Activated CD4-positive, alpha-beta T cell treated with anti-CD3 and anti-CD28 coated beads, Interleukin-2, amount 10 ng/mL, durations not matched to agents 7 days and 5 days (primary cell): ENCODE results near the gene CD96. TPM values are rescaled to one million over a fixed set of nuclear protein-coding genes. Genes with fewer than 3 reads are reported as not detected.
A peak's percentile ranks its signal among the peaks of the same experiment; 100 is the strongest.
"Not testable (repeated sequence)": the region's sequence is repeated elsewhere in the genome, so short reads cannot be mapped to it uniquely, and the experiment has no call there.

Experiments used
- CTCF ChIA-PET: fragments of 350-600 bp; sonication (Branson Sonifier 250); formaldehyde crosslinking; loops from one replicate; lab custom pipeline; 2021; ENCODE audit warnings: antibody characterized with exemption; lab: Charles Lee
- POLR2A ChIA-PET: fragments of 350-600 bp; sonication (Branson Sonifier 250); formaldehyde crosslinking; loops from one replicate; lab custom pipeline; 2021; ENCODE audit warnings: antibody characterized with exemption; lab: Charles Lee
- DNase-seq: peaks from one replicate; pipeline ENCODE4 v3.0.0-alpha.2; 2020
- H3K27ac Mint-ChIP-seq: one replicate; pipeline ENCODE4 v1.8.0; 2021; ENCODE audit warnings: mild to moderate bottlenecking, moderate library complexity, mixed read lengths
- H3K27me3 Mint-ChIP-seq: one replicate; pipeline ENCODE4 v1.8.0; 2021; ENCODE audit warnings: mixed read lengths
- H3K36me3 Mint-ChIP-seq: one replicate; pipeline ENCODE4 v1.8.0; 2021; ENCODE audit warnings: low read depth, mixed read lengths
- H3K4me1 Mint-ChIP-seq: one replicate; pipeline ENCODE4 v1.8.0; 2021; ENCODE audit warnings: mixed read lengths
- H3K4me3 Mint-ChIP-seq: one replicate; pipeline ENCODE4 v1.8.0; 2021; ENCODE audit warnings: mild to moderate bottlenecking, moderate library complexity, mixed read lengths
- H3K9me3 Mint-ChIP-seq: one replicate; pipeline ENCODE4 v1.8.0; 2021; ENCODE audit warnings: mixed read lengths
- total RNA-seq, 2 experiments: library from RNA; stranded (reverse); gene quantifications; one replicate each; pipeline ENCODE4 v1.2.3, GENCODE V29; 2021

Gene CD96
- total RNA-seq, 2 experiments from 2014 or later = 271 to 307 TPM

GRCh38 chr3:111538681-111539083, 3.3 kb upstream of the CD96 start:
- Mint-ChIP-seq H3K4me3 (peak overlapping the region; percentile 63), H3K36me3 (peaks cover 25% of the 10 kb centered on the region), H3K9me3 (peaks cover 7% of the 10 kb centered on the region), H3K27ac (peak overlapping the region; percentile 99), H3K27me3 (no peaks in the 10 kb centered on the region), H3K4me1 (peaks cover 49% of the 10 kb centered on the region)
- POLR2A ChIA-PET = no interaction called here
- DNase-seq = no peak
- CTCF ChIA-PET = interaction anchor here (1.0 to 1.3 kb wide), 3 partner anchors 21 to 194 kb away, joined by 3 read pairs; no protein-coding TSS in a partner anchor

GRCh38 chr3:111539351-111540331, 2.4 kb upstream of the CD96 start:
- no peaks in the 10 kb centered on the region for H3K27me3 Mint-ChIP-seq
- ChIA-PET CTCF (interaction anchor here (1.0 to 1.3 kb wide), 3 partner anchors 22 to 195 kb away, joined by 3 read pairs; no protein-coding TSS in a partner anchor), POLR2A (no interaction called here)
- peaks cover 34% of the 10 kb centered on the region for H3K36me3 Mint-ChIP-seq
- peak; percentile 76 for DNase-seq
- peak overlapping the region; percentile 63 for H3K4me3 Mint-ChIP-seq
- peak overlapping the region; percentile 99 for H3K27ac Mint-ChIP-seq
- H3K9me3 Mint-ChIP-seq = peaks cover 7% of the 10 kb centered on the region
- peaks cover 58% of the 10 kb centered on the region for H3K4me1 Mint-ChIP-seq

DNA sequence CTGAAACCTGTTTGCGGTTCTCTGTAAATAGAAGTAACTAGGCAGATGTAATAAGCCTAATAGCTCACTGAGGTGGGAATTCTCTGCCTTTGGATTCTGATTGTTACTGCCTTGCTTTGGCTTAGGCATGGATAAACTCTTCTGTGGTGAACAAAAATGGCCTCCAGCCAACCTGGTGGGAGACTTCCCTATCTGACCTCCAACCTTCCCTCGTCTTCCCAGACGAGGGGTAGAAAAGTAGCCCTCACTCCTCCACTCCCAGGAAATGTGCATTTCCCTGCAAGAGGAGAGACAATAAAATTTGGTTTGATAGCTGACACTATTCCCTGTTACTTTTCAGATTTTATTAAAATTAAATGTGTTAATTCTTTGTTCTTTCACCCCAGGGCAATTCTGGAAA, 606 bp upstream of the CD96 start:
- DNase-seq = no peak
- Mint-ChIP-seq H3K4me1 (peaks cover 73% of the 10 kb centered on the region), H3K27ac (peak overlapping the region; percentile 99), H3K27me3 (no peaks in the 10 kb centered on the region), H3K4me3 (no peak overlapping the region), H3K36me3 (peaks cover 52% of the 10 kb centered on the region), H3K9me3 (peaks cover 5% of the 10 kb centered on the region)
- POLR2A ChIA-PET = no interaction called here
- CTCF ChIA-PET = interaction anchor here (0.6 to 1.8 kb wide), 2 partner anchors 76 to 335 kb away, joined by 3 to 6 read pairs; no protein-coding TSS in a partner anchor

GRCh38 chr3:111542611-111543300, 759 bp downstream of the CD96 start:
- Mint-ChIP-seq H3K9me3 (peaks cover 3% of the 10 kb centered on the region), H3K4me1 (peaks cover 76% of the 10 kb centered on the region), H3K36me3 (peaks cover 55% of the 10 kb centered on the region), H3K4me3 (no peak overlapping the region), H3K27ac (peak overlapping the region; percentile 99), H3K27me3 (no peaks in the 10 kb centered on the region)
- DNase-seq = no peak
- POLR2A ChIA-PET = no interaction called here
- CTCF ChIA-PET = interaction anchor here (0.6 to 0.9 kb wide), 3 partner anchors 10 to 81 kb away, joined by 3 read pairs; no protein-coding TSS in a partner anchor

GRCh38 chr3:111545349-111545748, 3.4 kb downstream of the CD96 start:
- DNase-seq = no peak
- Mint-ChIP-seq H3K4me1 (peaks cover 53% of the 10 kb centered on the region), H3K27me3 (no peaks in the 10 kb centered on the region), H3K36me3 (peaks cover 50% of the 10 kb centered on the region), H3K4me3 (no peak overlapping the region), H3K27ac (peak overlapping the region; percentile 99), H3K9me3 (no peaks in the 10 kb centered on the region)
- ChIA-PET POLR2A (interaction anchor here (0.7 kb wide), 1 partner anchor 473 kb away, joined by 3 read pairs; no protein-coding TSS in a partner anchor), CTCF (interaction anchor here (0.6 to 2.0 kb wide), 5 partner anchors 42 to 1109 kb away, joined by 3 to 7 read pairs (median 3); no protein-coding TSS in a partner anchor)

DNA sequence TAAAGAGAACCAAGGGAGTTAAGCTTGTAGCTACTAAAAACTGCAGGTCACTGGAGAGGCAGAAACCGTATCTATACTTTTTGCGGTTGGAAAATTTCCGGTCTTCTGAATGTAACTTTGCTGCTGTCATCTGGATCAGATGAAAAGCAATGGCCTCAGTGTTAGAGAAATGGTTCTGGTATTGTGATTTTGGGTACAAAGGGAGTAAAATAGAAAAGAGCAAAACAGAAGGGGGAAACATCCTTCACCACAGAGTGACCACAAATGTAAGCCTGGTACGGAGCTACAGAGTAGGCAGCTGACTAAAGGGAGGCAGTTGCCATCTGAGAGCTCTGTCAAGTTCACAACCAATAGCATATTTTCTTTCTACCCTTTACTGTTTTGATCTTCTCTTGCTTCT, 5.6 kb downstream of the CD96 start:
- no peaks in the 10 kb centered on the region for H3K27me3 Mint-ChIP-seq
- peaks cover 36% of the 10 kb centered on the region for H3K4me1 Mint-ChIP-seq
- ChIA-PET CTCF (interaction anchor here (0.9 to 1.7 kb wide), 5 partner anchors 31 to 240 kb away, joined by 3 to 9 read pairs (median 3); partner anchors contain the start of gene ZBED2), POLR2A (interaction anchor here (0.8 to 1.3 kb wide), 2 partner anchors 55 to 69 kb away, joined by 5 read pairs; no protein-coding TSS in a partner anchor)
- H3K9me3 Mint-ChIP-seq = peaks cover 2% of the 10 kb centered on the region
- peaks cover 42% of the 10 kb centered on the region for H3K36me3 Mint-ChIP-seq
- peak; percentile 82 for DNase-seq
- H3K4me3 Mint-ChIP-seq = no peak overlapping the region
- H3K27ac Mint-ChIP-seq = no peak overlapping the region

GRCh38 chr3:111548092-111548491, 6.1 kb downstream of the CD96 start:
- no peak overlapping the region for H3K4me3 Mint-ChIP-seq
- H3K27ac Mint-ChIP-seq = no peak overlapping the region
- ChIA-PET CTCF (interaction anchor here (0.9 to 1.7 kb wide), 5 partner anchors 30 to 240 kb away, joined by 3 to 9 read pairs (median 3); partner anchors contain the start of gene ZBED2), POLR2A (interaction anchor here (1.3 kb wide), 1 partner anchor 68 kb away, joined by 5 read pairs; no protein-coding TSS in a partner anchor)
- H3K36me3 Mint-ChIP-seq = peaks cover 39% of the 10 kb centered on the region
- H3K4me1 Mint-ChIP-seq = peaks cover 36% of the 10 kb centered on the region
- H3K9me3 Mint-ChIP-seq = peaks cover 2% of the 10 kb centered on the region
- H3K27me3 Mint-ChIP-seq = no peaks in the 10 kb centered on the region
- DNase-seq = no peak

- DNase-seq = no peak
- no peak overlapping the region for H3K27ac Mint-ChIP-seq
- CTCF ChIA-PET = interaction anchor here (0.6 to 1.7 kb wide), 2 partner anchors 55 to 68 kb away, joined by 4 to 9 read pairs; no protein-coding TSS in a partner anchor
- peaks cover 38% of the 10 kb centered on the region for H3K4me1 Mint-ChIP-seq
- H3K4me3 Mint-ChIP-seq = no peak overlapping the region
- H3K36me3 Mint-ChIP-seq = peaks cover 41% of the 10 kb centered on the region
- POLR2A ChIA-PET = no interaction called here
- H3K27me3 Mint-ChIP-seq = no peaks in the 10 kb centered on the region
- peaks cover 2% of the 10 kb centered on the region for H3K9me3 Mint-ChIP-seq
These were observed 6.8 kb downstream of the CD96 start for GRCh38 chr3:111548756-111549155.

DNA sequence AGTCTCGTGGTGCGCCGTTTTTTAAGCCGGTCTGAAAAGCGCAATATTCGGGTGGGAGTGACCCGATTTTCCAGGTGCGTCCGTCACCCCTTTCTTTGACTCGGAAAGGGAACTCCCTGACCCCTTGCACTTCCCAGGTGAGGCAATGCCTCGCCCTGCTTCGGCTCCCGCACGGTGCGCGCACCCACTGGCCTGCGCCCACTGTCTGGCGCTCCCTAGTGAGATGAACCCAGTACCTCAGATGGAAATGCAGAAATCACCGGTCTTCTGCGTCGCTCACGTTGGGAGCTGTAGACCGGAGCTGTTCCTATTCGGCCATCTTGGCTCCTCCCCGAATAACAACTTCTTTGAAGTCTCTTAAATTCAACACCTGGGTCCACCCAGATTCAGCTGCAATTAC, 19.9 kb downstream of the CD96 start:
- H3K9me3 Mint-ChIP-seq, H3K27me3 Mint-ChIP-seq, H3K4me3 Mint-ChIP-seq, CTCF ChIA-PET, DNase-seq, H3K27ac Mint-ChIP-seq, POLR2A ChIA-PET: not testable (repeated sequence)
- Mint-ChIP-seq H3K4me1 (peaks cover 28% of the 10 kb centered on the region), H3K36me3 (peaks cover 27% of the 10 kb centered on the region)

DNA sequence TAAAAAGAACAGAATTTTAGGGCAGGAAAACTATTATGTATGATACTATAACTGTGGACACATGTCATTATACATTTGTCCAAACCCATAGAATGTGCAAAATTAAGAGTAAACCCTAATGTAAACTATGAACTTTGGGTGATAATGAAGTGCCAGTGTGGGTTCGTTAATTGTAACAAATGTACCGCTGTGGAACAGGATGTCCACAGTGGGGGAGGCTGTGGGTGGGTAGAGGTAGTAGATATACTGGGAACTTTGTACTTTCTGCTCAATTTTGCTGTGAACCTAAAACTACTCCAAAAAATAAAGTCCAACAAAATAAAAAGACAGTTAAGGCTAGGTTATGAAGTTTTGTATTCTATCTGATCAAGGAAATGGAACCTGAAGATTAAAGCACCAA, 24.8 kb downstream of the CD96 start:
- Mint-ChIP-seq H3K27me3 (no peaks in the 10 kb centered on the region), H3K9me3 (no peaks in the 10 kb centered on the region), H3K4me1 (peaks cover 54% of the 10 kb centered on the region), H3K4me3 (no peak overlapping the region), H3K27ac (peak overlapping the region; percentile 14), H3K36me3 (peaks cover 65% of the 10 kb centered on the region)
- ChIA-PET POLR2A (no interaction called here), CTCF (interaction anchor here (0.7 kb wide), 1 partner anchor 243 kb away, joined by 3 read pairs; no protein-coding TSS in a partner anchor)
- no peak for DNase-seq

DNA sequence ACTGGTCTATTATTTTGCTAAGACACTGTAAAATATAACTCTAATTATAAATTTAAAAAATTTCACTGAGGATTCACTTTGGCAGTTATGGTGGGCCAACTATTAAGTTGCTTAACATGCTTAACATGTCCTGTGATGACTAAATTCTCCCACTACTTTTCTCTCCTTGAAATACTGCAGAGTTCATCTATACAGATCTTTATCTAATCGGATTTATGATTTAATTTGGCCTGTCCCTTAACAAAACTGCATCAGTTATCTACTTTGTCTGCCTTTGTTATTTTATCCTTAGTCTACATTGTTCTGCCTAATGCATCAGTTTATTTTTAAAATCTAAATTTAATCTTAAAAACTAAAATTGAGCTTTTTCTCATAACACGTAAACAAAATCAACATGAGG, 26.4 kb downstream of the CD96 start:
- H3K36me3 Mint-ChIP-seq = peaks cover 66% of the 10 kb centered on the region
- POLR2A ChIA-PET = no interaction called here

GRCh38 chr3:111568911-111569310, 26.9 kb downstream of the CD96 start:
- ChIA-PET CTCF (interaction anchor here (1.1 to 1.3 kb wide), 2 partner anchors 10 to 47 kb away, joined by 3 to 4 read pairs; no protein-coding TSS in a partner anchor), POLR2A (no interaction called here)
- no peak overlapping the region for H3K27ac Mint-ChIP-seq
- peaks cover 57% of the 10 kb centered on the region for H3K4me1 Mint-ChIP-seq
- no peak for DNase-seq
- no peak overlapping the region for H3K4me3 Mint-ChIP-seq
- no peaks in the 10 kb centered on the region for H3K27me3 Mint-ChIP-seq
- H3K9me3 Mint-ChIP-seq = no peaks in the 10 kb centered on the region
- H3K36me3 Mint-ChIP-seq = peaks cover 69% of the 10 kb centered on the region

More for the DNA sequence above, 26.4 kb downstream of the CD96 start:
- Mint-ChIP-seq H3K4me3 (no peak overlapping the region), H3K4me1 (peaks cover 56% of the 10 kb centered on the region), H3K27ac (no peak overlapping the region), H3K27me3 (no peaks in the 10 kb centered on the region), H3K9me3 (no peaks in the 10 kb centered on the region)
- no peak for DNase-seq
- CTCF ChIA-PET = interaction anchor here (1.1 to 1.3 kb wide), 2 partner anchors 11 to 48 kb away, joined by 3 to 4 read pairs; no protein-coding TSS in a partner anchor
